Measurements from ENCODE around the gene KCNK5.

The KCNK5 gene

GRCh38 chr6:39196673-39197091, 32.6 kb downstream of the KCNK5 start:
- DNase-seq = no peak

- DNase-seq = no peak
These were observed 33.4 kb downstream of the KCNK5 start for GRCh38 chr6:39195792-39196385.

- no peak for DNase-seq
These were observed 34.8 kb downstream of the KCNK5 start for GRCh38 chr6:39194466-39194865.

GRCh38 chr6:39193201-39193791, 36.0 kb downstream of the KCNK5 start:
- DNase-seq = no peak

GRCh38 chr6:39192736-39193135, 36.5 kb downstream of the KCNK5 start:
- DNase-seq = no peak

- no peak for DNase-seq
These were observed 37.9 kb downstream of the KCNK5 start for GRCh38 chr6:39191236-39191930.

- no peak for DNase-seq
These were observed 38.6 kb downstream of the KCNK5 start for GRCh38 chr6:39190545-39191235.

GRCh38 chr6:39189915-39190544, 39.2 kb downstream of the KCNK5 start:
- no peak for DNase-seq

- DNase-seq = no peak
These were observed 40.1 kb downstream of the KCNK5 start for GRCh38 chr6:39189131-39189530.

GRCh38 chr6:39188571-39188970, 40.7 kb downstream of the KCNK5 start:
- DNase-seq = no peak

GRCh38 chr6:39188098-39188450, 41.2 kb downstream of the KCNK5 start:
- DNase-seq = no peak

- peak; percentile 55 for DNase-seq
These were observed 44.2 kb downstream of the KCNK5 start for GRCh38 chr6:39184906-39185580.

GRCh38 chr6:39182604-39183003, 46.7 kb downstream of the KCNK5 start:
- peak; percentile 38 for DNase-seq

- DNase-seq = no peak
These were observed 47.4 kb downstream of the KCNK5 start for GRCh38 chr6:39181826-39182225.

- DNase-seq = no peak
These were observed 47.9 kb downstream of the KCNK5 start for GRCh38 chr6:39181333-39181732.

- DNase-seq = no peak
These were observed 50.5 kb downstream of the KCNK5 start for GRCh38 chr6:39178804-39179203.

- DNase-seq = no peak
These were observed 51.0 kb downstream of the KCNK5 start for GRCh38 chr6:39178235-39178634.

GRCh38 chr6:39177130-39177529, 52.1 kb downstream of the KCNK5 start:
- DNase-seq = no peak

GRCh38 chr6:39173270-39173669, 56.0 kb downstream of the KCNK5 start:
- DNase-seq = no peak

- DNase-seq = no peak
These were observed 56.9 kb downstream of the KCNK5 start for GRCh38 chr6:39172377-39172757.

GRCh38 chr6:39171489-39172376, 57.5 kb downstream of the KCNK5 start:
- DNase-seq = no peak

GRCh38 chr6:39170860-39171259, 58.4 kb downstream of the KCNK5 start:
- DNase-seq = no peak

All from DMS153 (cell line).